Mesothelial cell of epicardium (in vitro differentiated cells): Measurements from ENCODE around the gene POLK. TPM values are rescaled to one million over a fixed set of nuclear protein-coding genes. Genes with fewer than 3 reads are reported as not detected.
"Not testable (repeated sequence)": the region's sequence is repeated elsewhere in the genome, so short reads cannot be mapped to it uniquely, and the experiment has no call there.

Experiments used
- DNase-seq, 2 experiments: peaks; one replicate each; pipeline ENCODE4 v3.0.0; 2021; ENCODE audit warnings: low spot score in 2 of 2; ENCODE audit not compliant: unreplicated experiment in 2 of 2
- H3K27ac Mint-ChIP-seq: 2 replicates; pipeline ENCODE4 v1.8.0; 2021; ENCODE audit warnings: mixed read lengths
- H3K27me3 Mint-ChIP-seq: 2 replicates; pipeline ENCODE4 v1.8.0; 2021; ENCODE audit warnings: low read depth, mixed read lengths
- H3K36me3 Mint-ChIP-seq: 2 replicates; pipeline ENCODE4 v1.8.0; 2021; ENCODE audit warnings: mixed read lengths
- H3K4me1 Mint-ChIP-seq: 2 replicates; pipeline ENCODE4 v1.8.0; 2021; ENCODE audit warnings: mixed read lengths
- H3K4me3 Mint-ChIP-seq: 2 replicates; pipeline ENCODE4 v1.8.0; 2021; ENCODE audit warnings: mild to moderate bottlenecking, moderate library complexity, mixed read lengths
- H3K9me3 Mint-ChIP-seq: 2 replicates; pipeline ENCODE4 v1.8.0; 2021; ENCODE audit warnings: mixed read lengths
- CTCF ChIP-seq: fragments of 200-600 bp; sonication (generic); IDR thresholded peaks from one replicate; pipeline ENCODE4 v1.5.0; 2021; ENCODE audit warnings: antibody characterized with exemption; ENCODE audit not compliant: unreplicated experiment
- total RNA-seq: library from RNA; stranded (reverse); gene quantifications from 3 replicates; pipeline ENCODE4 v1.2.1, GENCODE V29; 2021

Gene POLK
- total RNA-seq, 1 donor from 2014 or later = 29.2 TPM

DNA sequence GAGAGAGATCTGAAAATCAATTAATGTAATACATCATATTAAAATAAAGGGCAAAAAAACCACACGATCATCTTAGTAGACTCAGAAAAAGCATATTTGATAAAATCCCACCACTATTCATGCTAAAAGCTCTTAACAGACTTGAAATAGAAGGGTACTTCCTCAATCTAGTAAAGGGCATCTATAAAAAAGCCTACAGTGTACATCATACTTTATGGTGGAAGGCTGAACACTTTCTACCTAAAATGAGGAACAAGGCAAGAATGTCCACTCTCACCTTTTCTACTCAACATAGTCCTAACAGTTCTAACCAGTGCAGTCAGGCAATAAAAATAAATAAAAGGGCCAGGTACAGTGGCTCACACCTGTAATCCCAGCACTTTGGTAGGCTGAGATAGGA lies 38.9 kb downstream of the POLK start:
- Mint-ChIP-seq H3K9me3 (peaks cover 12% of the 10 kb centered on the region), H3K27me3 (no peaks in the 10 kb centered on the region), H3K36me3 (peaks cover 20% of the 10 kb centered on the region), H3K4me1 (no peaks in the 10 kb centered on the region), H3K27ac (no peak overlapping the region), H3K4me3 (no peak overlapping the region)
- no peak for DNase-seq
- TF ChIP-seq CTCF = no peak

DNA sequence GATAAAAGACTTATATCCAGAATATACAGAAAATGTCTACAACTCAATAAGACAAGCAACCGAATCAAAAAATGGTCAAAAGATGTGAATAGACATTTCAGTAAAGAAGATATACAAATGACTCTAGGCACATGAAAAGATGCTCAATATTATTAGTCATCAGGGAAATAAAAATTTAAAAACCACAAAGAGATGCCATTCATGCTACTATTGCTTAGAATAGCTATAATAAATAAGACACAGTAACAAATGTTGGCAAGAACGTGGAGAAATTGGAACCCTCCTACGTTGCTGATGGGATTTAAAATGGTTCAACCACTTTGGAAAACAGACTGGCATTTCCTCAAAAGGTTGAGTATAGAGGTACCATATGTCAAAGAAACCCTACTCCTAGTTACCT lies 39.8 kb downstream of the POLK start:
- no peak for TF ChIP-seq CTCF
- peaks cover 25% of the 10 kb centered on the region for H3K36me3 Mint-ChIP-seq
- peaks cover 12% of the 10 kb centered on the region for H3K9me3 Mint-ChIP-seq
- H3K27me3 Mint-ChIP-seq = no peaks in the 10 kb centered on the region
- no peak overlapping the region for H3K4me3 Mint-ChIP-seq
- no peak overlapping the region for H3K27ac Mint-ChIP-seq
- no peak for DNase-seq
- no peaks in the 10 kb centered on the region for H3K4me1 Mint-ChIP-seq

- H3K27ac Mint-ChIP-seq = no peak overlapping the region
- H3K9me3 Mint-ChIP-seq = peaks cover 19% of the 10 kb centered on the region
- H3K4me3 Mint-ChIP-seq = no peak overlapping the region
- H3K4me1 Mint-ChIP-seq = no peaks in the 10 kb centered on the region
- peaks cover 37% of the 10 kb centered on the region for H3K36me3 Mint-ChIP-seq
- no peak for TF ChIP-seq CTCF
- no peak for DNase-seq
- H3K27me3 Mint-ChIP-seq = no peaks in the 10 kb centered on the region
Observed at GRCh38 chr5:75552764-75553163, 41.1 kb downstream of the POLK start.

DNA sequence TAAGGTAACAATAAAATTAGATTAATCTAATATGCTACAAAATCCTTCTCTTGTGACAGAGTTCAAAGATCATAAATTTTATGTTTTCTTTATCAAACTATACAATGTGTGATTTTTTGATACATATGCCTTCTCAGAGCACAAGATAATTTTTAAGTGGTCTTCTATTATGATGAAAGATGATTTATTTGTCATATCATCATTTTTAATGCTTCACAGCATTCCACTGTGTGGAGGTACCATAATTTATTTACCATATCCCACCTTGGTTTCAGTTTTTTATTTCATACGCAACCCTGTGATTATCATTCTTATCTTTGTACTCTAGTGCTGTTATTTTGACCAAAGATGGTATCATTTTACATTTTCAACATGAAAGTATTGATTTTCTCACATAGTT lies 41.7 kb downstream of the POLK start:
- DNase-seq = no peak
- no peak for TF ChIP-seq CTCF
- H3K4me1 Mint-ChIP-seq = no peaks in the 10 kb centered on the region
- peaks cover 43% of the 10 kb centered on the region for H3K36me3 Mint-ChIP-seq
- no peak overlapping the region for H3K27ac Mint-ChIP-seq
- peaks cover 22% of the 10 kb centered on the region for H3K9me3 Mint-ChIP-seq
- H3K4me3 Mint-ChIP-seq = no peak overlapping the region
- H3K27me3 Mint-ChIP-seq = no peaks in the 10 kb centered on the region

DNA sequence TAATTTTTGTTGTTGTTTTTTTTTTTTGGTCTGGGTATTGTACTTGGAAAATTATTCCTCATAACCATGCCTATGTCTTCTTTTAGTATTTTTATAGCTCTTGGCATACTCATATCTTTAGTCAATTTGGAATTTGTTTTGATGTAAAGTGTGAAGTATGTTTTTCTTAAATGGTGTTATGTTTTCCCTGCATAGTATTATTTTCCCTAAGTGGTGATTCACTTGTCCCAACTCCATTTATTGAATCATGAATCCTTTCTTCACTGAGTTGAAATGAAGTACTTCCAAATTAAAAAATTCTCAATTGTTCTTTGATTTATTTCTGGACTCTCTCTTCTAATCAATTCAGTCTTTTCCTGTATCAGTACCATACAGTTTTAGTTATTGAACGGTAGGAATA lies 46.5 kb downstream of the POLK start:
- Mint-ChIP-seq H3K27ac (no peak overlapping the region), H3K4me3 (no peak overlapping the region), H3K4me1 (no peaks in the 10 kb centered on the region), H3K27me3 (no peaks in the 10 kb centered on the region), H3K36me3 (peaks cover 62% of the 10 kb centered on the region), H3K9me3 (peaks cover 40% of the 10 kb centered on the region)
- DNase-seq = no peak
- no peak for TF ChIP-seq CTCF

DNA sequence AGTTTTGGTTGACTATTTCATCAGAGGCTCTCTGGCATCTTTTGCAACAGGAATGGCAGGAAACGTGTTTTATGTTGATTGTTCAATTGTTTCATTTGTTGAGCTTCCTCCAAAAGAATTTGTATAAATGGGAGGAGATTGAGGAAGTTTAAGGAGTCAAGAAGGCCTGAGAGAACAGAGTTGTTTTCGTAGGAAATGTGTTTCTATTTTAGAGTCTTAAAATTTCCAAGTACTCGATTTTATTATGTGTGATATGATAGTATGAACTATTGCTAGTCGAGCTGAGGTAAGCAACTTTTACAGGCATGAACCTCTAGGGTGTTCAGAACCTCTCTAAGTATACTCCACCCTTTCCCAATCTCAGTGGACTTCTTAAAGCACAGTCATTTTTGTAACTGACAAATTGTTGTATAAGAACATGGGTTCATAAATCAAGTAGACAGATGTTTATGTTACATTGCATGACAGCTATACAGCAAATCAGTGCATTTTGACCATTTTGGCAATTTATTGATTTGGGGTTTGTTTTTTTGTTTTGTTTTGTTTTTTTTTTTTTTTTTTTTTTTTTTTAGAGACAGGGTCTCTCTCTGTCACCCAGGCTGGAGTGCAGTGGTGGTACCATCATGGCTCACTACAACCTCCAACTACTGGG lies 47.4 kb downstream of the POLK start:
- Mint-ChIP-seq H3K27ac (no peak overlapping the region), H3K27me3 (no peaks in the 10 kb centered on the region), H3K4me1 (no peaks in the 10 kb centered on the region), H3K9me3 (peaks cover 48% of the 10 kb centered on the region), H3K36me3 (peaks cover 69% of the 10 kb centered on the region), H3K4me3 (no peak overlapping the region)
- no peak for TF ChIP-seq CTCF
- DNase-seq = no peak

DNA sequence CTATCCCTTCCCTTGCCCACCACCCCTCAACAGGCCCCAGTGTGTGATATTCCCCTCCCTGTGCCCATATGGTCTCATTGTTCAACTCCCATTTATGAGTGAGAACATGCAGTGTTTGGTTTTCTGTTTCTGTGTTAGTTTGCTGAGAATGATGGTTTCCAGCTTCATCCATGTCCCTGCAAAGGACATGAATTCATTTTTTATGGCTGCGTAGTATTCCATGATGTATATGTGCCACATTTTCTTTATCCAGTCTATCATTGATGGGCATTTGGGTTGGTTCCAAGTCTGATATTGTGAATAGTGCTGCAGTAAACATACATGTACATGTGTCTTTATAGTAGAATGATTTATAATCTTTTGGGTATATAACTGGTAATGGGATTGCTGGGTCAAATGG lies 49.0 kb downstream of the POLK start:
- H3K27me3 Mint-ChIP-seq, DNase-seq, H3K27ac Mint-ChIP-seq, H3K4me1 Mint-ChIP-seq, H3K4me3 Mint-ChIP-seq: not testable (repeated sequence)
- peaks cover 76% of the 10 kb centered on the region for H3K36me3 Mint-ChIP-seq
- peaks cover 57% of the 10 kb centered on the region for H3K9me3 Mint-ChIP-seq

GRCh38 chr5:75565991-75566709 lies 54.5 kb downstream of the POLK start:
- not testable (repeated sequence) for DNase-seq, H3K27me3 Mint-ChIP-seq
- H3K4me3 Mint-ChIP-seq = peak overlapping the region; percentile 18
- peaks cover 34% of the 10 kb centered on the region for H3K4me1 Mint-ChIP-seq
- peaks cover 40% of the 10 kb centered on the region for H3K36me3 Mint-ChIP-seq
- peak overlapping the region; percentile 97 for H3K27ac Mint-ChIP-seq
- H3K9me3 Mint-ChIP-seq = peaks cover 37% of the 10 kb centered on the region
